GM23338 (cell line): Measurements from ENCODE around the gene CDC42BPA. TPM values are rescaled to one million over a fixed set of nuclear protein-coding genes. Genes with fewer than 3 reads are reported as not detected.

Experiments
- ATAC-seq: fragments of 200-7000 bp; cut with Tn5 transposase; 3 replicates; pipeline ENCODE4 v1.9.1; 2020
- DNase-seq: peaks from one replicate; pipeline ENCODE4 v3.0.0-alpha.2; 2015; ENCODE audit warnings: low spot score
- H2AFZ ChIP-seq: fragments of 200-600 bp; sonication (generic); 2 replicates; pipeline ENCODE4 v1.8.0; 2016; ENCODE audit warnings: antibody characterized with exemption, mild to moderate bottlenecking, moderate library complexity
- H3F3A ChIP-seq: fragments of 200-600 bp; sonication (generic); replicated peaks from 2 replicates; pipeline ENCODE4 v1.8.0; 2017; ENCODE audit warnings: antibody characterized with exemption, mixed run types, low read depth
- H3K27ac ChIP-seq: fragments of 200-600 bp; sonication (generic); 2 replicates; pipeline ENCODE4 v1.6.1; 2016; ENCODE audit warnings: low read depth
- H3K27me3 ChIP-seq: fragments of 200-600 bp; sonication (generic); 2 replicates; pipeline ENCODE4 v1.8.0; 2016; ENCODE audit warnings: mild to moderate bottlenecking, mixed run types, moderate library complexity; ENCODE audit not compliant: insufficient read depth
- H3K36me3 ChIP-seq: fragments of 200-600 bp; sonication (generic); 2 replicates; pipeline ENCODE4 v1.8.0; 2016; ENCODE audit warnings: mild to moderate bottlenecking; ENCODE audit not compliant: insufficient read depth
- H3K4me1 ChIP-seq: fragments of 200-600 bp; sonication (generic); 2 replicates; pipeline ENCODE4 v1.8.0; 2016; ENCODE audit warnings: mild to moderate bottlenecking, moderate library complexity; ENCODE audit not compliant: insufficient read depth
- H3K4me2 ChIP-seq: fragments of 200-600 bp; sonication (generic); 2 replicates; pipeline ENCODE4 v1.7.1; 2017; ENCODE audit warnings: mixed run types
- H3K4me3 ChIP-seq: fragments of 200-600 bp; sonication (generic); 2 replicates; pipeline ENCODE4 v1.6.1; 2016; ENCODE audit warnings: mixed run types
- H3K79me2 ChIP-seq: fragments of 200-600 bp; sonication (generic); replicated peaks from 2 replicates; pipeline ENCODE4 v1.8.0; 2017; ENCODE audit warnings: mild to moderate bottlenecking; ENCODE audit not compliant: insufficient read depth
- H3K9me2 ChIP-seq: fragments of 200-600 bp; sonication (generic); 2 replicates; pipeline ENCODE4 v1.8.0; 2017; ENCODE audit not compliant: insufficient read depth
- H4K20me1 ChIP-seq: fragments of 200-600 bp; sonication (generic); replicated peaks from 2 replicates; pipeline ENCODE4 v1.8.0; 2017; ENCODE audit warnings: mild to moderate bottlenecking; ENCODE audit not compliant: insufficient read depth
- H3K27ac Mint-ChIP-seq: 2 replicates; pipeline ENCODE4 v1.8.0; 2020; ENCODE audit warnings: inconsistent platforms, mild to moderate bottlenecking, moderate library complexity, mixed read lengths
- H3K27me3 Mint-ChIP-seq: 3 replicates; pipeline ENCODE4 v1.8.0; 2022; ENCODE audit warnings: low read depth, mild to moderate bottlenecking, moderate library complexity, mixed read lengths, inconsistent platforms; ENCODE audit not compliant: insufficient read depth, poor library complexity
- H3K36me3 Mint-ChIP-seq: 3 replicates; pipeline ENCODE4 v1.8.0; 2021; ENCODE audit warnings: low read depth, mild to moderate bottlenecking, inconsistent platforms, moderate library complexity, mixed read lengths
- H3K4me1 Mint-ChIP-seq: 3 replicates; pipeline ENCODE4 v1.8.0; 2020; ENCODE audit warnings: mild to moderate bottlenecking, inconsistent platforms, mixed read lengths
- H3K4me3 Mint-ChIP-seq: 3 replicates; pipeline ENCODE4 v1.8.0; 2021; ENCODE audit warnings: moderate library complexity, mild to moderate bottlenecking, inconsistent platforms, mixed read lengths
- H3K9me3 Mint-ChIP-seq: 3 replicates; pipeline ENCODE4 v1.8.0; 2020; ENCODE audit warnings: moderate library complexity, mild to moderate bottlenecking, inconsistent platforms, mixed read lengths
- CREB1 ChIP-seq: fragments of 250-450 bp; sonication (Bioruptor Pico); IDR thresholded peaks from 2 replicates; pipeline ENCODE4 v1.5.0; 2020; ENCODE audit warnings: low read depth, mild to moderate bottlenecking, moderate library complexity
- EZH2 ChIP-seq: fragments of 200-600 bp; sonication (generic); IDR thresholded peaks from one replicate; pipeline ENCODE4 v1.8.0; 2017; ENCODE audit warnings: antibody characterized with exemption, mild to moderate bottlenecking, low read depth; ENCODE audit not compliant: unreplicated experiment
- EZH2phosphoT487 ChIP-seq: fragments of 200-600 bp; sonication (generic); IDR thresholded peaks from one replicate; pipeline ENCODE4 v1.8.1; 2018; ENCODE audit warnings: antibody characterized with exemption; ENCODE audit not compliant: unreplicated experiment
- JUNB ChIP-seq: IDR thresholded peaks from one replicate; pipeline ENCODE4 v1.6.1; 2016; ENCODE audit warnings: antibody characterized with exemption; ENCODE audit not compliant: unreplicated experiment
- NANOG ChIP-seq: IDR thresholded peaks from 2 replicates; pipeline ENCODE4 v1.6.1; 2016; ENCODE audit warnings: antibody characterized with exemption, borderline replicate concordance
- POLR2AphosphoS5 ChIP-seq: IDR thresholded peaks from 2 replicates; pipeline ENCODE4 v1.6.1; 2016; ENCODE audit warnings: antibody characterized with exemption, low read depth
- STAT1 ChIP-seq: IDR thresholded peaks from one replicate; pipeline ENCODE4 v1.6.1; 2016; ENCODE audit warnings: antibody characterized with exemption; ENCODE audit not compliant: unreplicated experiment
- ZNF114 ChIP-seq: fragments of 250-450 bp; sonication (Bioruptor Pico); IDR thresholded peaks from 2 replicates; pipeline ENCODE4 v1.5.0; 2020; ENCODE audit warnings: mild to moderate bottlenecking, moderate library complexity
- ZNF331 ChIP-seq: fragments of 250-450 bp; sonication (Bioruptor Pico); IDR thresholded peaks from 2 replicates; pipeline ENCODE4 v1.5.0; 2020; ENCODE audit warnings: low read depth, mild to moderate bottlenecking, moderate library complexity
- polyA plus RNA-seq: library from polyadenylated mRNA; unstranded; fragments of >200 nt; fragmentation: Nextera tagmentation; extraction: Ambion mirVana; gene quantifications from 2 replicates; pipeline ENCODE4 v1.2.1, GENCODE V29; 2016
- total RNA-seq: library from RNA; depleted of rRNA; stranded (reverse); fragments of >200 nt; shearing (Covaris generic); gene quantifications from 2 replicates; pipeline ENCODE4 v1.2.3, GENCODE V29; 2014
- TF ChIP-seq, protein P1 (sequence below): IDR thresholded peaks from 2 replicates; pipeline ENCODE4 v1.6.1; 2016; ENCODE audit warnings: antibody characterized with exemption
- TF ChIP-seq, protein P2 (sequence below): IDR thresholded peaks from one replicate; pipeline ENCODE4 v1.6.1; 2018; ENCODE audit warnings: antibody characterized with exemption; ENCODE audit not compliant: unreplicated experiment
- TF ChIP-seq, protein P3 (sequence below), 2 experiments: fragments of 200-600 bp in 1 of 2; sonication (generic) in 1 of 2; conservative IDR thresholded peaks; 2 replicates each; pipeline versions ENCODE4 v1.5.1 to v1.6.1; 2016 to 2017; ENCODE audit warnings: antibody characterized with exemption in 2 of 2, low read depth in 2 of 2, mild to moderate bottlenecking in 2 of 2, moderate library complexity in 1 of 2
- TF ChIP-seq, protein P4 (sequence below): fragments of 250-450 bp; sonication (Bioruptor Pico); IDR thresholded peaks from 2 replicates; pipeline ENCODE4 v1.5.0; 2020; ENCODE audit warnings: mild to moderate bottlenecking, moderate library complexity

Gene CDC42BPA
- total and polyA plus RNA-seq, 2 experiments from 2014 or later: 17.7 to 40.1 TPM

DNA sequence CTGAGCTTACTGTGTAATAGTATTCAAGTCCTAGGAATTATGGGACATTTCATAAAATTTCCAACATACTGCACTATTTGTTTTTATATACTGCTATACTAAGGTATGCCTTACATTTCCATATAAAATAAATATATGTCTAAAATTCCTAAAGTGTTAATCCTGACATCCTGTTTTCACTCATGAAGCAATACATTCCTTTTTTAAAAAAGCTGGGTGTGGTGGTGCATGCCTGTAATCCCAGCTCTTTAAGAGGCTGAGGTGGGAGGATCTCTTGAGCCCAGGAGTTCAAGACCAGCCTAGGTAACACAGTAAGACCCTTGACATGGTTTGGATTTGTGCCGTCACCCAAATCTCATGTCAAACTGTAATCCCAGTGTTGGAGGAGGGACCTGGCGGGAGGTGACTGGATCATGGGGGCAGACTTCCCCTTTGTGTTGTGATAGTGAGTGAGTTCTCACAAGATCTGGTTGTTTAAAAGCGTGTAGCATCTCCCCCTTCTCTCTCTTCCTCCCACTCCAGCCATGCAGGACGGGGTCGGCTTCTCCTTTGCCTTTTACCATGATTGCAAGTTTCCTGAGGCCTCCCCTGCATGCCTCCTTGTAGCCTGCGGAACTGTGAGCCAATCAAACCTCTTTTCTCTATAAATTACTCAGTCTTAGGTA, 5.8 kb downstream of the CDC42BPA start:
- Histone ChIP-seq H3K36me3 (no peaks in the 10 kb centered on the region), H3K4me3 (no peak overlapping the region), H3K4me1 (peaks cover 10% of the 10 kb centered on the region; the same call in 1 of the 2 replicates), H4K20me1 (0 out of 2 replicates have a peak, but pooled peaks cover 5% of the 10 kb centered on the region), H3K4me2 (no peak overlapping the region), H3K79me2 (peaks cover 100% of the 10 kb centered on the region), H3K27ac (no peak overlapping the region), H3F3A (no peaks in the 10 kb centered on the region), H2AFZ (no peak overlapping the region), H3K27me3 (no peaks in the 10 kb centered on the region), H3K9me2 (no peaks in the 10 kb centered on the region)
- peak; percentile 20; the same call in 2 of the 3 replicates for ATAC-seq
- TF ChIP-seq ZNF114: no peak
- TF ChIP-seq, protein P1, sequence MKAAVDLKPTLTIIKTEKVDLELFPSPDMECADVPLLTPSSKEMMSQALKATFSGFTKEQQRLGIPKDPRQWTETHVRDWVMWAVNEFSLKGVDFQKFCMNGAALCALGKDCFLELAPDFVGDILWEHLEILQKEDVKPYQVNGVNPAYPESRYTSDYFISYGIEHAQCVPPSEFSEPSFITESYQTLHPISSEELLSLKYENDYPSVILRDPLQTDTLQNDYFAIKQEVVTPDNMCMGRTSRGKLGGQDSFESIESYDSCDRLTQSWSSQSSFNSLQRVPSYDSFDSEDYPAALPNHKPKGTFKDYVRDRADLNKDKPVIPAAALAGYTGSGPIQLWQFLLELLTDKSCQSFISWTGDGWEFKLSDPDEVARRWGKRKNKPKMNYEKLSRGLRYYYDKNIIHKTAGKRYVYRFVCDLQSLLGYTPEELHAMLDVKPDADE: no peak
- TF ChIP-seq ZNF331 (CRISPR knock-in tag): no peak
- TF ChIP-seq, protein P2, sequence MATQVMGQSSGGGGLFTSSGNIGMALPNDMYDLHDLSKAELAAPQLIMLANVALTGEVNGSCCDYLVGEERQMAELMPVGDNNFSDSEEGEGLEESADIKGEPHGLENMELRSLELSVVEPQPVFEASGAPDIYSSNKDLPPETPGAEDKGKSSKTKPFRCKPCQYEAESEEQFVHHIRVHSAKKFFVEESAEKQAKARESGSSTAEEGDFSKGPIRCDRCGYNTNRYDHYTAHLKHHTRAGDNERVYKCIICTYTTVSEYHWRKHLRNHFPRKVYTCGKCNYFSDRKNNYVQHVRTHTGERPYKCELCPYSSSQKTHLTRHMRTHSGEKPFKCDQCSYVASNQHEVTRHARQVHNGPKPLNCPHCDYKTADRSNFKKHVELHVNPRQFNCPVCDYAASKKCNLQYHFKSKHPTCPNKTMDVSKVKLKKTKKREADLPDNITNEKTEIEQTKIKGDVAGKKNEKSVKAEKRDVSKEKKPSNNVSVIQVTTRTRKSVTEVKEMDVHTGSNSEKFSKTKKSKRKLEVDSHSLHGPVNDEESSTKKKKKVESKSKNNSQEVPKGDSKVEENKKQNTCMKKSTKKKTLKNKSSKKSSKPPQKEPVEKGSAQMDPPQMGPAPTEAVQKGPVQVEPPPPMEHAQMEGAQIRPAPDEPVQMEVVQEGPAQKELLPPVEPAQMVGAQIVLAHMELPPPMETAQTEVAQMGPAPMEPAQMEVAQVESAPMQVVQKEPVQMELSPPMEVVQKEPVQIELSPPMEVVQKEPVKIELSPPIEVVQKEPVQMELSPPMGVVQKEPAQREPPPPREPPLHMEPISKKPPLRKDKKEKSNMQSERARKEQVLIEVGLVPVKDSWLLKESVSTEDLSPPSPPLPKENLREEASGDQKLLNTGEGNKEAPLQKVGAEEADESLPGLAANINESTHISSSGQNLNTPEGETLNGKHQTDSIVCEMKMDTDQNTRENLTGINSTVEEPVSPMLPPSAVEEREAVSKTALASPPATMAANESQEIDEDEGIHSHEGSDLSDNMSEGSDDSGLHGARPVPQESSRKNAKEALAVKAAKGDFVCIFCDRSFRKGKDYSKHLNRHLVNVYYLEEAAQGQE: no peak
- no peak for TF ChIP-seq EZH2
- TF ChIP-seq STAT1: no peak
- no peak for TF ChIP-seq EZH2phosphoT487
- no peak for TF ChIP-seq POLR2AphosphoS5
- TF ChIP-seq, protein P3, sequence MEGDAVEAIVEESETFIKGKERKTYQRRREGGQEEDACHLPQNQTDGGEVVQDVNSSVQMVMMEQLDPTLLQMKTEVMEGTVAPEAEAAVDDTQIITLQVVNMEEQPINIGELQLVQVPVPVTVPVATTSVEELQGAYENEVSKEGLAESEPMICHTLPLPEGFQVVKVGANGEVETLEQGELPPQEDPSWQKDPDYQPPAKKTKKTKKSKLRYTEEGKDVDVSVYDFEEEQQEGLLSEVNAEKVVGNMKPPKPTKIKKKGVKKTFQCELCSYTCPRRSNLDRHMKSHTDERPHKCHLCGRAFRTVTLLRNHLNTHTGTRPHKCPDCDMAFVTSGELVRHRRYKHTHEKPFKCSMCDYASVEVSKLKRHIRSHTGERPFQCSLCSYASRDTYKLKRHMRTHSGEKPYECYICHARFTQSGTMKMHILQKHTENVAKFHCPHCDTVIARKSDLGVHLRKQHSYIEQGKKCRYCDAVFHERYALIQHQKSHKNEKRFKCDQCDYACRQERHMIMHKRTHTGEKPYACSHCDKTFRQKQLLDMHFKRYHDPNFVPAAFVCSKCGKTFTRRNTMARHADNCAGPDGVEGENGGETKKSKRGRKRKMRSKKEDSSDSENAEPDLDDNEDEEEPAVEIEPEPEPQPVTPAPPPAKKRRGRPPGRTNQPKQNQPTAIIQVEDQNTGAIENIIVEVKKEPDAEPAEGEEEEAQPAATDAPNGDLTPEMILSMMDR (conservative IDR thresholded peaks at IDR 0.05; ENCODE audit: low read depth in 2 of 2): no peak
- TF ChIP-seq NANOG: no peak
- TF ChIP-seq, protein P4, sequence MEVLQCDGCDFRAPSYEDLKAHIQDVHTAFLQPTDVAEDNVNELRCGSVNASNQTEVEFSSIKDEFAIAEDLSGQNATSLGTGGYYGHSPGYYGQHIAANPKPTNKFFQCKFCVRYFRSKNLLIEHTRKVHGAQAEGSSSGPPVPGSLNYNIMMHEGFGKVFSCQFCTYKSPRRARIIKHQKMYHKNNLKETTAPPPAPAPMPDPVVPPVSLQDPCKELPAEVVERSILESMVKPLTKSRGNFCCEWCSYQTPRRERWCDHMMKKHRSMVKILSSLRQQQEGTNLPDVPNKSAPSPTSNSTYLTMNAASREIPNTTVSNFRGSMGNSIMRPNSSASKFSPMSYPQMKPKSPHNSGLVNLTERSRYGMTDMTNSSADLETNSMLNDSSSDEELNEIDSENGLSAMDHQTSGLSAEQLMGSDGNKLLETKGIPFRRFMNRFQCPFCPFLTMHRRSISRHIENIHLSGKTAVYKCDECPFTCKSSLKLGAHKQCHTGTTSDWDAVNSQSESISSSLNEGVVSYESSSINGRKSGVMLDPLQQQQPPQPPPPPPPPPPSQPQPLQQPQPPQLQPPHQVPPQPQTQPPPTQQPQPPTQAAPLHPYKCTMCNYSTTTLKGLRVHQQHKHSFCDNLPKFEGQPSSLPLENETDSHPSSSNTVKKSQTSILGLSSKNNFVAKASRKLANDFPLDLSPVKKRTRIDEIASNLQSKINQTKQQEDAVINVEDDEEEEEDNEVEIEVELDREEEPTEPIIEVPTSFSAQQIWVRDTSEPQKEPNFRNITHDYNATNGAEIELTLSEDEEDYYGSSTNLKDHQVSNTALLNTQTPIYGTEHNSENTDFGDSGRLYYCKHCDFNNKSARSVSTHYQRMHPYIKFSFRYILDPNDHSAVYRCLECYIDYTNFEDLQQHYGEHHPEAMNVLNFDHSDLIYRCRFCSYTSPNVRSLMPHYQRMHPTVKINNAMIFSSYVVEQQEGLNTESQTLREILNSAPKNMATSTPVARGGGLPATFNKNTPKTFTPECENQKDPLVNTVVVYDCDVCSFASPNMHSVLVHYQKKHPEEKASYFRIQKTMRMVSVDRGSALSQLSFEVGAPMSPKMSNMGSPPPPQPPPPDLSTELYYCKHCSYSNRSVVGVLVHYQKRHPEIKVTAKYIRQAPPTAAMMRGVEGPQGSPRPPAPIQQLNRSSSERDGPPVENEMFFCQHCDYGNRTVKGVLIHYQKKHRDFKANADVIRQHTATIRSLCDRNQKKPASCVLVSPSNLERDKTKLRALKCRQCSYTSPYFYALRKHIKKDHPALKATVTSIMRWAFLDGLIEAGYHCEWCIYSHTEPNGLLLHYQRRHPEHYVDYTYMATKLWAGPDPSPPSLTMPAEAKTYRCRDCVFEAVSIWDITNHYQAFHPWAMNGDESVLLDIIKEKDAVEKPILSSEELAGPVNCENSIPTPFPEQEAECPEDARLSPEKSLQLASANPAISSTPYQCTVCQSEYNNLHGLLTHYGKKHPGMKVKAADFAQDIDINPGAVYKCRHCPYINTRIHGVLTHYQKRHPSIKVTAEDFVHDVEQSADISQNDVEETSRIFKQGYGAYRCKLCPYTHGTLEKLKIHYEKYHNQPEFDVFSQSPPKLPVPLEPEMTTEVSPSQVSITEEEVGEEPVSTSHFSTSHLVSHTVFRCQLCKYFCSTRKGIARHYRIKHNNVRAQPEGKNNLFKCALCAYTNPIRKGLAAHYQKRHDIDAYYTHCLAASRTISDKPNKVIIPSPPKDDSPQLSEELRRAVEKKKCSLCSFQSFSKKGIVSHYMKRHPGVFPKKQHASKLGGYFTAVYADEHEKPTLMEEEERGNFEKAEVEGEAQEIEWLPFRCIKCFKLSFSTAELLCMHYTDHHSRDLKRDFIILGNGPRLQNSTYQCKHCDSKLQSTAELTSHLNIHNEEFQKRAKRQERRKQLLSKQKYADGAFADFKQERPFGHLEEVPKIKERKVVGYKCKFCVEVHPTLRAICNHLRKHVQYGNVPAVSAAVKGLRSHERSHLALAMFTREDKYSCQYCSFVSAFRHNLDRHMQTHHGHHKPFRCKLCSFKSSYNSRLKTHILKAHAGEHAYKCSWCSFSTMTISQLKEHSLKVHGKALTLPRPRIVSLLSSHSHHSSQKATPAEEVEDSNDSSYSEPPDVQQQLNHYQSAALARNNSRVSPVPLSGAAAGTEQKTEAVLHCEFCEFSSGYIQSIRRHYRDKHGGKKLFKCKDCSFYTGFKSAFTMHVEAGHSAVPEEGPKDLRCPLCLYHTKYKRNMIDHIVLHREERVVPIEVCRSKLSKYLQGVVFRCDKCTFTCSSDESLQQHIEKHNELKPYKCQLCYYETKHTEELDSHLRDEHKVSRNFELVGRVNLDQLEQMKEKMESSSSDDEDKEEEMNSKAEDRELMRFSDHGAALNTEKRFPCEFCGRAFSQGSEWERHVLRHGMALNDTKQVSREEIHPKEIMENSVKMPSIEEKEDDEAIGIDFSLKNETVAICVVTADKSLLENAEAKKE: no peak
- no peak for TF ChIP-seq JUNB
- TF ChIP-seq CREB1 (CRISPR knock-in tag): no peak
- Mint-ChIP-seq H3K36me3 (peaks cover 2% of the 10 kb centered on the region; the same call in 1 of the 3 replicates), H3K27me3 (peaks cover 6% of the 10 kb centered on the region), H3K27ac (peak overlapping the region; percentile 81), H3K4me1 (peaks cover 27% of the 10 kb centered on the region), H3K9me3 (no peaks in the 10 kb centered on the region), H3K4me3 (peak overlapping the region; percentile 25; the same call in 1 of the 3 replicates)
- DNase-seq: no peak
